Panc1 (cell line): Measurements from ENCODE around the gene PSKH1. TPM values are rescaled to one million over a fixed set of nuclear protein-coding genes. Genes with fewer than 3 reads are reported as not detected.

Experiments
- ATAC-seq: fragments of 200-7000 bp; cut with Tn5 transposase; 2 replicates; pipeline ENCODE4 v1.9.1; 2020; ENCODE audit warnings: mild to moderate bottlenecking, moderate library complexity
- BruUV-seq: library from RNA; stranded (reverse); fragments of 400-500 nt; replicated peaks from 2 replicates; lab custom pipeline; 2021; lab: Mats Ljungman, UMichigan
- CTCF ChIA-PET: fragments of 300-600 bp; sonication (Branson Sonifier 250); formaldehyde crosslinking; loops from one replicate; lab custom pipeline; 2022; ENCODE audit warnings: antibody characterized with exemption; lab: Charles Lee
- POLR2A ChIA-PET: fragments of 300-600 bp; sonication (Branson Sonifier 250); formaldehyde crosslinking; loops from one replicate; lab custom pipeline; 2022; ENCODE audit warnings: antibody characterized with exemption; lab: Charles Lee
- DNase-seq: peaks from one replicate; pipeline ENCODE4 v3.0.0-alpha.2; 2010; ENCODE audit warnings: low read depth, low spot score
- H3K27ac ChIP-seq: 2 replicates; pipeline ENCODE4 v1.5.1; 2011; ENCODE audit warnings: mild to moderate bottlenecking, low read length, inconsistent platforms
- H3K27me3 ChIP-seq: fragments of 200-500 bp; sonication (Bioruptor generic); 2 replicates; pipeline ENCODE4 v1.6.0; 2014; ENCODE audit warnings: low read length, inconsistent platforms; ENCODE audit not compliant: control insufficient read depth, insufficient read depth
- H3K36me3 ChIP-seq: fragments of 200-500 bp; sonication (Bioruptor generic); 2 replicates; pipeline ENCODE4 v1.5.1; 2014; ENCODE audit warnings: inconsistent platforms, mild to moderate bottlenecking, low read length, moderate library complexity; ENCODE audit not compliant: control insufficient read depth, insufficient read depth
- H3K4me1 ChIP-seq: 2 replicates; pipeline ENCODE4 v1.5.1; 2011; ENCODE audit warnings: inconsistent platforms, mild to moderate bottlenecking, low read length, moderate library complexity; ENCODE audit not compliant: control insufficient read depth, insufficient read depth
- H3K4me3 ChIP-seq, 2 experiments: 2 replicates each; pipeline ENCODE4 v1.5.1; 2011 to 2012; ENCODE audit warnings: low read depth in 2 of 2, low read length in 2 of 2, mild to moderate bottlenecking in 2 of 2, inconsistent platforms in 1 of 2, moderate library complexity in 1 of 2
- H3K9me3 ChIP-seq: fragments of 200-500 bp; sonication (Bioruptor generic); 2 replicates; pipeline ENCODE4 v1.5.1; 2014; ENCODE audit warnings: low read depth, mild to moderate bottlenecking, inconsistent platforms, low read length, moderate library complexity; ENCODE audit not compliant: control insufficient read depth, insufficient read depth
- CTCF ChIP-seq: fragments of 450-650 bp; IDR thresholded peaks from 2 replicates; pipeline ENCODE4 v1.5.1; 2017; ENCODE audit warnings: mild to moderate bottlenecking
- POLR2AphosphoS5 ChIP-seq: IDR thresholded peaks from 2 replicates; pipeline ENCODE4 v1.6.1; 2012; ENCODE audit warnings: mild to moderate bottlenecking, low read depth, low read length, moderate library complexity
- REST ChIP-seq, 2 experiments: IDR thresholded peaks; 2 replicates each; pipeline ENCODE4 v1.6.1; 2011 to 2012; ENCODE audit warnings: low read depth in 2 of 2, control low read depth in 1 of 2, low read length in 1 of 2, mild to moderate bottlenecking in 1 of 2, moderate library complexity in 1 of 2; ENCODE audit not compliant: insufficient read depth in 1 of 2
- SIN3A ChIP-seq: IDR thresholded peaks from 2 replicates; pipeline ENCODE4 v1.6.1; 2012; ENCODE audit warnings: low read depth, mild to moderate bottlenecking, low read length, moderate library complexity, borderline replicate concordance; ENCODE audit not compliant: insufficient read depth
- TCF7L2 ChIP-seq: IDR thresholded peaks from 2 replicates; pipeline ENCODE4 v1.6.1; 2011; ENCODE audit warnings: mild to moderate bottlenecking, low read depth, low read length, inconsistent platforms
- in situ Hi-C: cut with HindIII; loops from 2 replicates; pipeline ENCODE4 v1.10.0; 2016; ENCODE audit warnings: low sequenced_read_pairs, low pct_unique_long_range_greater_than_20kb
- intact Hi-C: fragments of 100-400 bp; cut with micrococcal nuclease; formaldehyde crosslinking; loops from one replicate; pipeline ENCODE4 v1.10.0; 2022; ENCODE audit not compliant: unreplicated experiment
- total RNA-seq: library from RNA; stranded (reverse); gene quantifications from one replicate; pipeline ENCODE4 v1.2.1, GENCODE V29; 2021; ENCODE audit not compliant: unreplicated experiment

The PSKH1 gene
- total RNA-seq, 1 experiment from 2014 or later: 17.8 TPM

GRCh38 chr16:67962135-67962534, 69.1 kb downstream of the PSKH1 start:
- Histone ChIP-seq H3K27me3 (no peaks in the 10 kb centered on the region), H3K4me3 (no peak overlapping the region), H3K9me3 (no peaks in the 10 kb centered on the region), H3K27ac (no peak overlapping the region), H3K36me3 (no peaks in the 10 kb centered on the region; the same call in 1 of the 2 replicates), H3K4me1 (peaks cover 10% of the 10 kb centered on the region)
- no peak for TF ChIP-seq SIN3A
- in situ Hi-C loops: no loop called here
- ATAC-seq (no peak), DNase-seq (no peak)
- BruUV-seq: no TSS peak
- CTCF ChIA-PET: no interaction called here
- intact Hi-C loops: no loop called here
- POLR2A ChIA-PET: no interaction called here

GRCh38 chr16:67963292-67963661, 70.2 kb downstream of the PSKH1 start:
- BruUV-seq: no TSS peak
- H3K36me3 ChIP-seq: no peaks in the 10 kb centered on the region; the same call in 1 of the 2 replicates

More at GRCh38 chr16:67963292-67963661, 70.2 kb downstream of the PSKH1 start:
- Histone ChIP-seq H3K4me3 (no peak overlapping the region), H3K27me3 (no peaks in the 10 kb centered on the region), H3K4me1 (peaks cover 15% of the 10 kb centered on the region), H3K27ac (no peak overlapping the region), H3K9me3 (no peaks in the 10 kb centered on the region)
- DNase-seq: no peak
- in situ Hi-C loops: no loop called here
- intact Hi-C loops: no loop called here
- POLR2A ChIA-PET: no interaction called here
- CTCF ChIA-PET: no interaction called here
- ATAC-seq: no peak
- no peak for TF ChIP-seq TCF7L2
- TF ChIP-seq REST (IDR thresholded peaks at IDR 0.05; ENCODE audit: insufficient read depth in 1 of 2, low read depth in 2 of 2, low read length in 1 of 2): no peak
- TF ChIP-seq POLR2AphosphoS5: no peak
- TF ChIP-seq SIN3A: no peak
- no peak for TF ChIP-seq CTCF
